HG03378 (cell line): ENCODE data around the gene HOXD8.

Experiments
- ATAC-seq: cut with Tn5 transposase; IDR thresholded peaks from one replicate; pipeline ENCODE4 v1.9.1; 2021; ENCODE audit warnings: mild to moderate bottlenecking, moderate library complexity; ENCODE audit not compliant: unreplicated experiment

Gene HOXD8

DNA sequence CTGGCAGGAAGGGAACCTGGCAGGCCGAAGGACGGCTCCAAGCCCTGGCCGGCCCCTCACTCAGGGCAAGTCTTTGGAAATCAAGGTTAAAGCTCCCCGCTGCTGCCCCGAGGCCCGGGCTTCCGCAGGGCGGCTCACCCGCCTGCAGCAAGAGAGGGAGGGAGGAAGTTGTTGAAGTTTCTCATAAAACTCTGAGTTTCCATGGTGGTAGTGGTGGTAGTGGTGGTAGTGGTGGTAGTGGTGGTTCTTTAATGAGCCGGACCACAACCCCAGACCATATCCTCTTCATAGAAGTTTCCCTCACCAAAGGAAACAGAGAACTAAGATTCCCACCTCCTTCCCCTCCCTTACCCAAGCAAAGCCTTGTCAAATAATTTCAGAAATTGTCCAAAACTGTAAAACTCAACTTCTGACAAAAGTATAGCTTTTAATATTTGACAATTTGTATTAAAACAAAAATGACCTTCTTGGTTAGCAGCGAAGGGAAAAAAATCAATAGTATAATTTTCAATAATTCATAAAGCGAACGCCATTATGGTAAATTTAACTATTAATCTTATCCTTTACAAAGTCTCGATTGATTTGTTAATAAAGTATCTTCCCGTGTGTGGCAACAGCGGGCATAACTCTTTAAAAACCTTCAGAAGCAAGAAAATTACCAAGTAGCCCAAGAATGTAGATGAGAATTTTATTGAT, 14.4 kb upstream of the HOXD8 start:
- ATAC-seq, result no peak

DNA sequence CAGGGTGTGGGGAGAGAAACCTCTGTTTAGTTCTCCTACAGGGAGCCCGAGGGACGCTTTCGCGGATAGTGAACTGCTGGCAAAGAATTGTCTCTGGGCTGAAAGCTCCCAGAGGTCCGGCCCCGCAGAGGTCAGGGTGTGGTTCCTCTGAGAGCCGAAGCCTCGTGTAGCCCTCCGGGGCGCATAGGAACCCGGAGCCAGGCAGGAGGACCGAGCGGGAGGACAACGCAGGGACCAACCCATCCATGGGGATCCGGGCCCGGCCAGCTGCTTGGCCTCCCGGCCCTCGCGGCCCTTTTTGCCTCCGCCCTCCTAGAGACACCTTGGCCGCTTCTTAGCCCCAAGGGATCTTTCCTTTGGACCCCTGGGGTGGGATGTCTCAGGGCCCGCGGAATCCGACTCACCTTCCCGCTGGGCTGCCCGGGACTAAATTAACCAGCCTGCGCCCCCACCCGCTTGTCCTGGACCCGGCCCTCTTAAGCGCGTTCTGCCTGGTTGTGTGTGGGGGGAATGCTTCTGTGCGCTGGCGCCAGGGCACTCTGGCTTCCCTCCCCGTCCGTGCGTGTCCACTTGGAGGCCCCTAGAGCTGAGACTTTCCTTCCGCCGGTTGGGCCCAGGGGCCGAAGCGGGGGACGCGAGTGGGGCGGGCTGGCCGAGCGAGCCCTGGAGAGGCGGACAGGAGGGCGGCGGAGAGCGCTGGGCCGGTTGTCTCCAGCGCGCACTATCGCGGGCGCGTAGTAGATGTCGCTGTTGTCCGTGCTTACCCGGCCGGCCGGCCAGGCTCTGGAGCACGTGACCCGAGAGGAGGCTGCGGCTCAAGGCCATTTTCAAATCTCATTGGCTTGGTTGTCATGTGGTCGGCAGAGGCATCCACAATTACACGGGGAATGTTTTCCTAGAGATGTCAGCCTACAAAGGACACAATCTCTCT, 13.4 kb upstream of the HOXD8 start, which contains the start of gene HOXD10:
TSS of gene HOXD10 (plus strand) at position 896 of the 931 bp plus-strand sequence. CDS start 56 bp downstream, outside the sequence.
- ATAC-seq, result no peak

DNA sequence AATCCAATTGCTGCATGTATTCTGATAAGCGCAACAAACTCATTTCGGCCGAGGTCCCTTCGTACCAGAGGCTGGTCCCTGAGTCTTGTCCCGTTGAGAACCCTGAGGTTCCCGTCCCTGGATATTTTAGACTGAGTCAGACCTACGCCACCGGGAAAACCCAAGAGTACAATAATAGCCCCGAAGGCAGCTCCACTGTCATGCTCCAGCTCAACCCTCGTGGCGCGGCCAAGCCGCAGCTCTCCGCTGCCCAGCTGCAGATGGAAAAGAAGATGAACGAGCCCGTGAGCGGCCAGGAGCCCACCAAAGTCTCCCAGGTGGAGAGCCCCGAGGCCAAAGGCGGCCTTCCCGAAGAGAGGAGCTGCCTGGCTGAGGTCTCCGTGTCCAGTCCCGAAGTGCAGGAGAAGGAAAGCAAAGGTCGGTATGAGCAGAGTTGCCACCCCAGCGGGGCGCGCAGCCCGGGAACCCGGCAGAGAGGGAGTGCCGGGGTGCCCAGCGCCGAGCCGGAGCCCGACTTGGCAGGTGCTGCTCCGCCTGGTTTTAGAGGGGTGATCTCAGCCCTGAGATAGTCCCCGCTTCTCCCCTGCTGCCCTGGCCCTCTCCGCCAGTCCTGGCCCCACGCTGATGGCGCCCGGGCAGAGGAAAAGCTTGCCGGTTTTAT, 12.2 kb upstream of the HOXD8 start:
- ATAC-seq, result no peak

DNA sequence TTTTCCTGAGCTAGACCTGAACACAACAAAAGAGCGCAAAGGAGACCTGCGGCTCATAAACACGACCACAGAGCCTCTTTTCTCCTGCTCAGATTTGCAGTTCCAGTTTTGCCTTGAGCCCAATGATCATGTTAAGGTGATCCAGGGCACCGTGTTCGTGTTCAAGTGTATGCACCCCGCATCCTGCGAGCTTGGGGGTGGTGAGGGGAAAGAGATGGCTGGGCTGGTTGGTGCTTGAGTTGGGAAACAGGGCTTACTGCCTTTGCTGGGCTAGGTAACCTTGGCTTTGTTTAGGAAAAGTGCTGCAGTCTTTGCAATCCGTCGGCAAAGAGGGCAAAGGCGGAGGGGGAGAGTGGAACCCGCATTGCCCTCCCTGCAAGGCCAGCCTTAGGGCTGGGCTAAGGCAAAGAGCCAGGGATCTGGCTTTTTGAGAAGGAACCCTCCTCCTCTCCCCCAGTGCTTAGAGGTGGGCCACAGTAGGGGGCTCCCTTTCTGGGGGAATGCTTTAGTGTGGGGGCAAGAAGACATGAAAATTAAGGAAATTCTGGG, 11.6 kb upstream of the HOXD8 start:
- ATAC-seq, result no peak

DNA sequence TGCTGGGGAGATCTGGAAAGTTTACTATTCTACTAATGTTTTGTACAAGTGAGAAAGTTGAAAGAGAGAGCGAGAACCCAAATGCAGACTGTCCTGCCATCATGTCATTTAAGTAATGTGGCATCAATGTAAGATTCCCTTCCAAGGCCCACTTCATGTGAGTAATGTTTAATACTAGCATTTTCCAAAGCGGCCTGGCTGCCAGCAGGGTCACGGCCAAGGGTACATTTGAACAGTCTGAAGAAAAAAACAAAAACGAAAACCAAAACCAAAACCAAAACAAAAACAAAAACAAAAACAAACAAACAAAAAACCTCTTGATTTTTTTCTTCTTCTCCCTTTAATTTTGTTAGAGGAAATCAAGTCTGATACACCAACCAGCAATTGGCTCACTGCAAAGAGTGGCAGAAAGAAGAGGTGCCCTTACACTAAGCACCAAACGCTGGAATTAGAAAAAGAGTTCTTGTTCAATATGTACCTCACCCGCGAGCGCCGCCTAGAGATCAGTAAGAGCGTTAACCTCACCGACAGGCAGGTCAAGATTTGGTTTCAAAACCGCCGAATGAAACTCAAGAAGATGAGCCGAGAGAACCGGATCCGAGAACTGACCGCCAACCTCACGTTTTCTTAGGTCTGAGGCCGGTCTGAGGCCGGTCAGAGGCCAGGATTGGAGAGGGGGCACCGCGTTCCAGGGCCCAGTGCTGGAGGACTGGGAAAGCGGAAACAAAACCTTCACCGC, 10.7 kb upstream of the HOXD8 start:
- ATAC-seq, result no peak

DNA sequence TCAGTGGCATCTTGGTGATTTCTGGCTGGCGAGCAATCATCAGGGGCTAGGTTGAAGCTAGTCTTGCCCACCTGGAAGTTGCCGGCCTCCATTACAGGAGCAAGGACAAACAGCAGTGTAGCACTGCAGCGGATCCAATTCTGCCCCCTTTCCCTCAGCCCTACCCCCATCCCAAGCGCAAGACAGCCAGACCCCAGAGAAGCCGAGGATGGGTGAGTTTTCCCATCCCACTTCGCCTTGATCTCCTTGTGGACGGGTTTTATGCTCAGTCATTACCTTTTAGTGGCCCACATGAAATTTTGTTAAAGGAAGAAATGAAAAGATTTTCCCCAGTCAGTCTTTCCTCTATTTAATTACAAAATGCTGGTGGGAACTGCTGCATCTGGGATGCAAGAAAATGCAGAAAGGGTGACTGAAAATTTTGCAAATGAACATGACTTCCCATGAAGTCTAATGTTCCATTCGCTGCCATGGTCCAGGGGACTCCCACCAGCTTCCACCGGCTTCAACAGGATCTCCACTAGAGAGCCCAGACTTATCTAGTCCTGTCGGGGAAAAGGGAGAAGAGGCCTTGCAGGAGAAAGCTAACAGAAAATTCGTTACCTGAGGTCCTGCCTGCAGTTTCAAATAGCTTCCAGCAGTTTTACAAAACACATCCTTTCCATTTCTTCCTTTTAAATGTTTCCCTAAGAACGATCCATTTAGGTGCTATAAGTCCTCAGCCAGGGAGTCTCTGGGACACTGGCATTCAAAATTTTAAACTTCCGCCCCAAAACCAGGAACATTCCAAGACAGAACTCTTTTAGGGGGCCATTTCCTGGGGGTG, 8.9 kb upstream of the HOXD8 start:
- ATAC-seq, result no peak

DNA sequence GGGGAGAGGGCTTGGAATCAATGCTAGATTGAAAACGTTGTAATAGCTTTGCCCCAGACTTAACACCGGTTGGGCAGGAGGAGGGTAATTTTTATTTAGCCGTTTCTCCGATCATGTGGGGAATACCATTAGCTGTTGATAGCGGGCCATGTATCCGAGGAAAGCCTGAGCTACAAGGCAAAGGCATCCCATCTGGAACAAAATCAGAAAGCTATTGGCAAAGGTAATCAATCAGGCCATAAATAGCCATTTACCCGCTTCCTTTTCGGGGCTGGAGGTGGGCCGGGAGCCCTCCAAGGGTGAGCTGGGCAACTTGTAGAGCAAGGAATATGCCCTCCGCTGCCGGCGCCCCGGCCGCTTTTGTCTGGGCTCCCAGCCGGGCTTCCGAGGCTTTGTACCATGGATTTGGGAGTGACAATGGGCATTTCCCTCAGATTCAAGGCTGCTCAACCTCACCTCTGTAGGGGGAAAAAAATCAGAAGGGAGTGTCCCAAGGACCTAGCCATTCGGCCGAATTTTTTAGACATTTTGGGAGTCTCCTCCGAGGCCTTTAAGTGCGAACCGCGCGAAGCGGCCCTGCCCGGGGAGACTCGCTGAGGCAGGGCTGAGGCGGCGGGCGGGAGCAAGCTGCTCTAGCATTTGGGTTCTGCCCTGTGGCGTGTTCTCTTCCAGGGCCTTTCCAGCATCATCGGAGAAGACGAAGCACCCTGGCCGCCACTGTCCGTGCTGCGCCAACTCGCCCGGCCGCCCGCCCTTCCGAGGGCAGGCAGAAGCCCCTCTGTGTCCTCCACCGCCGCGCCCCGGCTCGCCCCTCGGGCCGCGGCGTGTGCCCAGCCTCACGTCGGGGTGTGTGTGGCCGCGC, 8.1 kb upstream of the HOXD8 start:
- no peak for ATAC-seq

DNA sequence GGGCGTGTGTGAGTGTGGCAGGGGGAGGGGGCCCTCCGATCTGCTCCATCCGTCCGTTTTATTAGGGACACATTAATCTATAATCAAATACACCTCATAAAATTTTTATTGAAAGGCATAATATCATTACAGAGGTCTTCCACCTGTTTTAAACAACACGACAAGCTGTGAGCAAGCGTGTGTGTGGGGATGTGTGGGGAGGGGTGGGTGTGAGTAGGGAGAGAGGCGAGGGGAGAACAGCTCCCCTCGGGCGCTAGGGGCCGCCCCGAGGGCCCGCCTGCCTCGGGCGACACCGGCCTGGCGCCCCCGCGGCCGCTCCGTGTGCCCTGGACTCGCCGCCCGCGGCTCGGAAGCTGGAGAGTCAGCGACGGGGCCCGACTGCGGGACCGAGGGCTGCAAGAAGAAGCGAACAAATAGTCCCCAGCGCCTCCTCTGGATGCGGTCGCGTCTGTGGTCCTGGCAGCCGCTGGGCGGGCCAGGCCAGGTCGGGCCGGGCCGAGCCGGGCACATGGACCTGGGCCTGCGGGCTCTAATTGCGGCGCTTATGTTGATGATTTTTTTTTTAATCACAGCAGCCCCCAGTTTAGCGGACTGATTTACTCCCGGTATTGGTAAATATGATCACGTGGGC, 7.3 kb upstream of the HOXD8 start:
- ATAC-seq, result no peak

DNA sequence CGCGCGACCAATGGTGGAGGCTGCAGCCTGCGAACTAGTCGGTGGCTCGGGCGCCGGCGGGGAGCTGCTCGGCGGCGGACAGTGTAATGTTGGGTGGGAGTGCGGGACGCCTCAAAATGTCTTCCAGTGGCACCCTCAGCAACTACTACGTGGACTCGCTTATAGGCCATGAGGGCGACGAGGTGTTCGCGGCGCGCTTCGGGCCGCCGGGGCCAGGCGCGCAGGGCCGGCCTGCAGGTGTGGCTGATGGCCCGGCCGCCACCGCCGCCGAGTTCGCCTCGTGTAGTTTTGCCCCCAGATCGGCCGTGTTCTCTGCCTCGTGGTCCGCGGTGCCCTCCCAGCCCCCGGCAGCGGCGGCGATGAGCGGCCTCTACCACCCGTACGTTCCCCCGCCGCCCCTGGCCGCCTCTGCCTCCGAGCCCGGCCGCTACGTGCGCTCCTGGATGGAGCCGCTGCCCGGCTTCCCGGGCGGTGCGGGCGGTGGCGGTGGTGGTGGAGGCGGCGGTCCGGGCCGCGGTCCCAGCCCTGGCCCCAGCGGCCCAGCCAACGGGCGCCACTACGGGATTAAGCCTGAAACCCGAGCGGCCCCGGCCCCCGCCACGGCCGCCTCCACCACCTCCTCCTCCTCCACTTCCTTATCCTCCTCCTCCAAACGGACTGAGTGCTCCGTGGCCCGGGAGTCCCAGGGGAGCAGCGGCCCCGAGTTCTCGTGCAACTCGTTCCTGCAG, 6.7 kb upstream of the HOXD8 start, which contains the start of gene HOXD9:
TSS of gene HOXD9 (plus strand) at position 37 of the 728 bp plus-strand sequence. CDS start at position 87, 50 bp downstream.
- ATAC-seq, result no peak

DNA sequence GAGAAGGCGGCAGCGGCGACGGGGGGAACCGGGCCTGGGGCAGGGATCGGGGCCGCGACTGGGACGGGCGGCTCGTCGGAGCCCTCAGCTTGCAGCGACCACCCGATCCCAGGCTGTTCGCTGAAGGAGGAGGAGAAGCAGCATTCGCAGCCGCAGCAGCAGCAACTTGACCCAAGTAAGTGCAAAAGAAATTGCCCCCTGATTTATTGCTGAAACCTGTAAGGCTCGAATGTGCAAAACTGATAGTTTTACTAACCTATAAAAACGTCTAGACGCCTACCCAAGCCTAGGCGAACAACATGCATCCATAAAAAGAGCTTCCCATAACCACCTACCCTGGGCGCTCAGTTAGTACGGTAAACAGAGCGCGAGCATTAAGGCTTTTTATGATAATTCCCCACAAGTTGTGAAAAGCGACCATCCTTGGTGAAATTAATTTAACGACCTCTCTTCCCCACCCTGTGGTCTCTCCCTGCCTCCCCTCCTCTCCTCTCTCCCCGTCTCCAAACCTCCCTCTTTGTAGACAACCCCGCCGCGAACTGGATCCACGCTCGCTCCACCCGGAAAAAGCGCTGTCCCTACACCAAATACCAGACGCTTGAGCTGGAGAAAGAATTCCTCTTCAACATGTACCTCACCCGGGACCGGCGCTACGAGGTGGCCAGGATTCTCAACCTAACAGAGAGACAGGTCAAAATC, 5.9 kb upstream of the HOXD8 start:
- ATAC-seq, result no peak

DNA sequence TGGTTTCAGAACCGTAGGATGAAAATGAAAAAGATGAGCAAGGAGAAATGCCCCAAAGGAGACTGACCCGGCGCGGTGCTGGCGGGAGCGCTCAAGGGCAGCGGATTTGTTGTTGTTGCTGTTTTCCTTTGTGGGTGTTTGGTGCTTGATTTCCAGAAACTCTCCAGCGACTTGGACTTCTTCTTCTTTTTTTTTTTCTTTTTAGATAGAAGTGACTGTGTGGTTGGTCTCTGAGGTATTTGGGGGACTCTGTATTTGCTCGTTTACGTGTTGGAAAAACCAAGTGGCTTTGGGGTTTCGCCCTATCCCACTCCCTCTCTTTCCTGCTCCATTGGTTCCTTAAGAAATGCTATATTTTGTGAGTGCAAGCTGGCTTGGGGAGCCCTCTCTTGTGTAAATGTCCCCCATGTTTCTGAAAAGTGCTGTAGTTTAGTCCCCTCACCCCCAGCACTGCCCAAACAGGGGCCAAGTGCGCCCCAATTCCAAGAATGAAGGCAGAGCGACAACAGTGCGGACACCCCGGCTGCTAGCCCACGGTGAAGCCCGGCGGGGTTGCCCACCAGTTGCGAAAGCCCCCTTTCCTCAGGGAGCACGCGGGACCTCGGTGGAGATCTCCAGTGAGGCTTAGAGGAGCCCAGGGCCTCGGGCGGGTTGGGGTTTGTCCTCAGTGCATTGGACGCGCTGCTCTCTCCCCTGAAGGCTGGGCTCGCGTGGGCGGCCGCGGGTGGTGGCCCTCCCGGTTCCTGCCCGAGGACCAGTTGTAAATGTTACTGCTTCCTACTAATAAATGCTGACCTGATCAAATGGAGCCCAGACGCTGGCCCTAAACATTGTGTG, 5.2 kb upstream of the HOXD8 start:
- ATAC-seq, result no peak

DNA sequence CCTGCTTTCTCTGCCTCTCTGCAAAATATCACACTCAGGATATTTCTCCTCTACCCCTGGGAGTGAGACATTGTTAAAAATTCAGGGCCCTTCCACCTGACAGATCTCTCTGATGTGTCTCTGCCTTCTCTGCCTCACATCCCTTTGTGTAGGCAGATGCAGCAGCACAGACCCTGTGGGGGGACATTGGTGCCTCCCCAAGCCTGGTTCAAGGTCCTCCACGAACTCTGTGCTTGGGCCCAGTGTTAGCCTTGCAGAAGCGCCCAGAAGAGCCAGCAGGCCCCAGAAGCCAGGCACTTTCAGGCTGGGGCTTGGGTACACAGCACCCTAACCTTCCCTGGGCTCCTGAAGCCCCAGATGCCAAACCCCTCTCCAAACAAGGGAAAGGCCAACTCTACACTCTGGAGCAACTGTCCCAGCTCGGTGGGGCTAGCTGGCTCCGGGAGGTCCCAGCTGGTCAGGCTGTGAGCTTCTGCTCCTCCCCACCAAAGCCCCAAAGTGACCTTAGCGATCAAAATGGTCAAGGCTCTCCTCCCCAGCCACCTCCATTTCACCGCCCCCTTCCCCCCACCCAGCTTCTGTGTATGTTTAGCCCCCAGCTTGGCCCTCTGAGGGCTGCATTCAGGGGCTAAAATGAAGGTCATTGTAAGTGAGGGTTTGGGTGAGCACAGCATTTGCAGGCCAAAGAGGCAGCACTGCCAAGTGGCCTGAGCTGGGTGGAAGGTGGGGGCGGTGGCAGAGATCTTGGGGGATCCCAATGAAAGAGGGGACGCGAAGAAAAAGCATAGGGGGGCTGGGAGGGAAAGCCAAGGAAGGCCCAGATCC, 4.3 kb upstream of the HOXD8 start:
- ATAC-seq, result no peak

DNA sequence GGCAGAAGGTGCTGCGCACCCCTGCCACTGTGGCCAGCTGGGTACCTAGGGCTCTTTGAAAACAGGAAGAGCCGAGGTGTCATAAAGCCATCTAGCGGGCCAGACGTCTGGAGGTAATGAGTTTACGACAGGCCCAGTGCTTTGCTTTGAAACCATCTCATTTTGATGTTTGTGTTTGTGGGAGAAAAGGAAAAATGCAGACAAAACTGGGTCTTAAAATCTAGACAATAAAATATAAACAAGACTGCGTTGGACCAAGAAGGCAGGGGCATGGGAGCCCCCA, 3.8 kb upstream of the HOXD8 start:
- no peak for ATAC-seq

DNA sequence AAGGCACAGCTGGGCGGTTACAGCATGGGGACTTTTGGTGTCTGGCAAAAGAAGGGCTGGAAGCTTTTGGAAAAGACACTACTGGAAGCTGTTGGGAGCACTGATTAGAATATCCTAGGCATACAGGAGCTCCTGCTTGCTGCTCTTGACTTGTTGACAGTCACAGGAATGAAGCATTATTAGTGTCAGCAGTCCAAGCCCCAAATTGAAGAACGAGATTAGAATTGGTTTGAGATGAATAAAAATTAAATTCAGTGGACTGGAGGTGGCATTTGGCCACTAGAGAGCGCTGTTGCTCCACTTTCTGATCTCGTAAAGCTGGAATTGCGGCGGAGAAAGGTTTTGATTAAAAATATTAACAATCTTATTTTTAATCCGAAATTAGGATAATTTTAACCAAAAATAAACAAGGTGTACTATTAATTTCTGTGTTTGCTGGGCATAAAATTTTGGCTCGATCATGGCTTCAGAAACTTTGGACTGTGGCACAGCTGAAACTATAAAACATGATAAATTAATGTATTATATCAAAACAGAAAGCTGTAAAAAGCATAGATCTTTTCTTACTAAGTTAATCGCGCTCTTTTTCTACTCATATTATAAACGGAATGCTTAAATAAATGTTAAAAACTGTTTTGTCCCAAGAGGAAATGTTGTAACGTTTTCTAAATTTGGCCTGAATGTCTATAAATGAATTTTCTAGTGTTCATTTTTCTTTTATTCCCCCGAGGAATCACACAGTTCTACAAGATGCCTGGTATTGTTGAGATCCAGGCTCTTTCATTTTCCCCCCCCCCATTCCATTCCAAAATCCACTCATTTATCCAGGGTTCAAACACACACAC, 2.4 kb upstream of the HOXD8 start:
- no peak for ATAC-seq

DNA sequence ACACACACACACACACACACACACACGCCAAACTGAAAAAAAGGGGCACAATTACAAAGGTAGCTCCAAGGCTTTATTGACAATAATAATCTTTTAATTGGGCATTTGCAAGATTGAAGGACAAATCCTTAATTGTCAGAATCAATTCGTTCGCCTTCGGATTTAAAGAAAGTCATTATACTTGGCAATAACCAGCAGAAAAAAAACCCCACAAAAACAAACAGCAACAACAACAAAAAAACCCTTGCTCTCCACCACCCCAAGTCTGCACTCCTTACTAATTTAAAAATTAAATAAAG, 1.8 kb upstream of the HOXD8 start:
- ATAC-seq, result no peak
